ENCODE measurements around the gene CREB3L2. TPM values are rescaled to one million over a fixed set of nuclear protein-coding genes. Genes with fewer than 3 reads are reported as not detected.
A peak's percentile ranks its signal among the peaks of the same experiment; 100 is the strongest.

The CREB3L2 gene
- total RNA-seq, 1 donor from 2014 or later = 61.8 TPM

DNA sequence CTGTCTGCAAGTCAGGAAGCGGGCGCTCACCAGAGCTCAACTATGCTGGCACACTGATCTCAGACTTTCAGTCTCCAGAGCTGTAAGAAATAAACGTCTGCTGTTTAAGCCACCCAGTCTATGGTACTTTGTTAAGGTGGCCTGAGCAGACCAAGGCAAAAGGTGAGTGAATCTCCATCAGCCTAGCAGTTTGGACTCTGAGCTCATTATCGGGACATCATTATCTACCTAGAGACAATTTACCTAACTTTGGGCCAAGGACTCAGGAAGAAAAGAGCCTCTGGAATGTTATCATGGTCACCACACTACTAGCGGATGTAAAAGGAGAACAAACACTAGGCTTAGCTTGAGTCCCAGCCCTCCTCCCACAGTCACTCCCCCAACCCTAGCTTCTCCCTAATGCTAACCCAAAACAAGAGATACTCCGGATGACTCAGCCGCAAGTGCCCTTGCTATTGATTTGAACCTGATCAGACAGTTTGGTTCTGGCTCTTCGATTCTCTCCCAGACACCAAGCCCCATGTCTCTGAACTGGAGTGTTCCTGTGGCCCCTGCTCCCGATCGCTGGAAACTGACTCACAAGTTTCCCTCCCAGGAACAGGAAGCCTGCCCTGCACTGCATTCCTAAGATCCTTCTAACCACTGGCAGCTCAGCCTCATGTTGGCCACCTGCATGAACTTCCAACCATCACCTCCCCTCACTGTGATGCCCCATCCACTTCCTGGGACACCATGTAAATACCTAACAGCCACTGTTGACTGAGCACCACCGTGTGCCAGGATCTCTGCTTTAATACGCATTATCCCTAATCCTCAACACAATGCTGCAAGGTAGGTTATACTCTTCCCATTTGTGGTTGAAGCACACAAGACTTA, 34.5 kb downstream of the CREB3L2 start:
- no peaks in the 10 kb centered on the region for H3K27me3 ChIP-seq
- peaks cover 32% of the 10 kb centered on the region for H3K4me1 ChIP-seq

DNA sequence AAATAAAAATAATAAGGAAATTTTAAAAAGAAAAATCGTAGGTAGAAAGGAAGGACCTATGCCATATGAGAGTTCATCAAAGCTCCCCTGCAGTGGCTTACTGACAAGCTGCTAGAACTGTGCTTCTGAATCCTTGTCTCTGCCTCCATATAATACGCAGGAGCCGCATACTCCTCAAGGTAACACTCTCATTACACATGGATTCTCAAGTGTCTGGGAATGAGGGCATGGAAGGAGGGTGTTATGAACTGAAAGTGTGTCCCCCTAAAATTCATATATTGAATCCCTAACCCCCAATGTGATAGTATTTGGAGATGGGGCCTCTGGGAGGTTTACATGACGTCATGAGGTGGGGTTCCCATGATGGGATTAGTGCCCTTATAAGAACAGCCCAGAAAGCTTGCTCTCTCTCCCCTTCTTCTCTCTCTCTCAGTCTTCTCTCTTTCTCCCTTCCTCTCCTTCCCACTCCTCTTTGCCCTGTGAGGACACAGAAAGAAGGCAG, 35.2 kb downstream of the CREB3L2 start:
- H3K27me3 ChIP-seq = no peaks in the 10 kb centered on the region
- intact Hi-C loops (cut with DNase I) = no loop called here
- H3K27ac ChIP-seq = no peak overlapping the region
- DNase-seq = no peak
- H3K36me3 ChIP-seq = no peaks in the 10 kb centered on the region
- TF ChIP-seq, protein P1, sequence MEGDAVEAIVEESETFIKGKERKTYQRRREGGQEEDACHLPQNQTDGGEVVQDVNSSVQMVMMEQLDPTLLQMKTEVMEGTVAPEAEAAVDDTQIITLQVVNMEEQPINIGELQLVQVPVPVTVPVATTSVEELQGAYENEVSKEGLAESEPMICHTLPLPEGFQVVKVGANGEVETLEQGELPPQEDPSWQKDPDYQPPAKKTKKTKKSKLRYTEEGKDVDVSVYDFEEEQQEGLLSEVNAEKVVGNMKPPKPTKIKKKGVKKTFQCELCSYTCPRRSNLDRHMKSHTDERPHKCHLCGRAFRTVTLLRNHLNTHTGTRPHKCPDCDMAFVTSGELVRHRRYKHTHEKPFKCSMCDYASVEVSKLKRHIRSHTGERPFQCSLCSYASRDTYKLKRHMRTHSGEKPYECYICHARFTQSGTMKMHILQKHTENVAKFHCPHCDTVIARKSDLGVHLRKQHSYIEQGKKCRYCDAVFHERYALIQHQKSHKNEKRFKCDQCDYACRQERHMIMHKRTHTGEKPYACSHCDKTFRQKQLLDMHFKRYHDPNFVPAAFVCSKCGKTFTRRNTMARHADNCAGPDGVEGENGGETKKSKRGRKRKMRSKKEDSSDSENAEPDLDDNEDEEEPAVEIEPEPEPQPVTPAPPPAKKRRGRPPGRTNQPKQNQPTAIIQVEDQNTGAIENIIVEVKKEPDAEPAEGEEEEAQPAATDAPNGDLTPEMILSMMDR (IDR thresholded peaks at IDR 0.05) = no peak
- peaks cover 32% of the 10 kb centered on the region for H3K4me1 ChIP-seq
- no peak overlapping the region for H3K4me3 ChIP-seq
- ATAC-seq = no peak
- no peaks in the 10 kb centered on the region for H3K9me3 ChIP-seq

More for the DNA sequence above, 34.5 kb downstream of the CREB3L2 start:
- DNase-seq (no peak), ATAC-seq (no peak)
- Histone ChIP-seq H3K36me3 (no peaks in the 10 kb centered on the region), H3K9me3 (no peaks in the 10 kb centered on the region), H3K4me3 (no peak overlapping the region), H3K27ac (no peak overlapping the region)
- intact Hi-C loops (cut with DNase I) = no loop called here
- TF ChIP-seq, protein P1 (IDR thresholded peaks at IDR 0.05) = no peak

DNA sequence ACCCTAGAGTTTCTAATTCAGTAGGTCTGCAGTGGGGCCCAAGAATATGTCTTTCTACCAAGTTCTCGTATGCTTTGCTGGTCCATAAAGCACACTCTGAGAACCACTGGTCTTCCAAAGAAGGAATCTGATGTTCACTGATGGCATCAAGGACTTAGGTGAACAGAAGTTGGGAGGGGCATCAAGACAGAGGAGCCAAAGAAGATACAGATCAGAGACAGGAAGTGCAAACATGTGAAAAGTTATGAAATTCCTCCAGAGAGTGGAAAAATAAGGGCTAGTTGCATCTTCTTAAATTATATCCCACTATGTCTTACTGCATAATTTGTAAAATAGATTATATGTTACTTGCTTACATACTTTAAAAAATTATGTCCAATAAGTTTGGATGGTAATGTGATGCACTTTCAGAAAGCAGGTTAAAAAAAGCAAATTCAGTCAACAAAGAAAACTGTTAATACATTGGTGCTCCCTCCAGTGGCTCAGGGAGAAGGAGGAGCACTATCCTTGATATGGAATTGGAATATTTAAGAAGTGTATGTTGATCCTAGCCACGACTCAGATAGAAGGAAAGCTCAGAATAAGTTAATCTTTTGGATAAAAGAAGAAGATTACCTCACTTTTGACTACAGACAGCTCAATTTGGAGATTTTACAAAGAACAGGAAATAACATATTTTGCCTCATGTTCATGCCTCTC, 35.8 kb downstream of the CREB3L2 start:
- H3K27ac ChIP-seq = no peak overlapping the region
- TF ChIP-seq, protein P1 (IDR thresholded peaks at IDR 0.05) = no peak
- no peak overlapping the region for H3K4me3 ChIP-seq
- H3K36me3 ChIP-seq = no peaks in the 10 kb centered on the region
- peaks cover 32% of the 10 kb centered on the region for H3K4me1 ChIP-seq
- intact Hi-C loops (cut with DNase I) = no loop called here
- DNase-seq (no peak), ATAC-seq (no peak)
- H3K9me3 ChIP-seq = no peaks in the 10 kb centered on the region
- H3K27me3 ChIP-seq = no peaks in the 10 kb centered on the region

DNA sequence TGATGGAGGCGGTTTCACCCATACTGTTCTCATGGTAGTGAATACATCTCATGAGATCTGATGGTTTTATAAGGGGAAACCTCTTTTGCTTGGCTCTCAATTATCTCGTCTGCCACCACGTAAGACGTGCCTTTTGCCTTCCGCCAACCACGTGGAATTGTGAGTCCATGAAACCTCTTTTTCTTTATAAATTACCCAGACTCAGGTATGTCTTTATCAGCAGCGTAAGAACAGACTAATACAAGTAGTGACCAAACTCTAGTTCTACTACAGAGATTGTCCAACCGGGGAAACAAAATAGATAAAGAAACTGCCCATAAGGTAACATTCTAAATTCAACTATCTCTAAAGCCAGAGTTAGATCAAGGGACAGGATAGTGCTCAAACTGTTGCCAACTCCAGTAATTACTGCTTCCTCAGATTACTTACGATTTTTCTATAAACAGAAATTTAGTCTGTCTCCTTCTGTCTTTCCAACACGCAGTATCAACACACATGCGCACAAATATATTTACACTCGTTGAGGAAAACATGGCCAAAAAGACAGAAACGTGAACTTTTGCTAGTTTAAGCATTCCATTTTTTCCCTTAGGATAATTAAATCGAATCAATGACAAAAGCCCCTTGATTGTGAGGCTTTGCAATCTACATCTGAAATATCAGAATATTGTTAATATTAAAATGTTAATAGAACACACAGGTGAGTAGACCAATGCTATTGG, 36.9 kb downstream of the CREB3L2 start:
- Histone ChIP-seq H3K4me1 (peaks cover 21% of the 10 kb centered on the region), H3K4me3 (no peak overlapping the region), H3K9me3 (no peaks in the 10 kb centered on the region), H3K27ac (no peak overlapping the region), H3K27me3 (no peaks in the 10 kb centered on the region), H3K36me3 (no peaks in the 10 kb centered on the region)
- TF ChIP-seq, protein P1 (IDR thresholded peaks at IDR 0.05) = no peak
- DNase-seq = no peak
- intact Hi-C loops (cut with DNase I) = no loop called here
- ATAC-seq = no peak

DNA sequence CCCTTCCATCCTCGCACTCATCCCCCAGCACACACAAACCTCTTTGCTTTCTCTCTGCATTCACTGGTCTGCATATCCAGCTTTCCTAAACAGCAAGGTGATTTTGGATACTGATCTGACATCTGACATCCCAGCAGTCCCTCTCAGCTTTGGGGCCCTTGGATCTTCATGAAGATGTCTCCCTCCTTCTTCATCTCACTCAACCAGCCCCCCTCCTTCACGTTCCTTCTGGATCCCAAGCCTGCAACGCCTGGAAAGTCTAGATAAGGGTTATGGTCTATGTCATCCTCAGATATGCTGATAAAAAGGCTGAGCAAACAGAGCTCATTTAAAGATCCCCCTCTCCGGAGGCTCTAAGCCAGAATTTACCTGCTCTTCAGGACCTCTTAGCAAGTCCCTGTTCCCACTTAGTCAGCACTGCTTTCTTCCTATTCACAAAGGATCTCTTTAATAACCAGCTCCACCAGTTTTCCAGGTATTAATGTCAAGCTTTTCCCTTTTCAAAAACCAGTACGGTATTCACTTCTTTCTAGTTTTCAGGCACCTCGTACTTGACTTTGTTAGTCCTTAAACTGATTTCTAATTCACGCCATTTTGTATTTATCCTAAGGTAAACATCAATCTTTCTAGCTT, 38.9 kb downstream of the CREB3L2 start:
- no peak for DNase-seq
- intact Hi-C loops (cut with DNase I) = no loop called here
- Histone ChIP-seq H3K9me3 (no peaks in the 10 kb centered on the region), H3K27me3 (no peaks in the 10 kb centered on the region), H3K27ac (no peak overlapping the region), H3K36me3 (no peaks in the 10 kb centered on the region), H3K4me1 (peaks cover 28% of the 10 kb centered on the region), H3K4me3 (no peak overlapping the region)
- TF ChIP-seq, protein P1 (IDR thresholded peaks at IDR 0.05) = no peak
- peak; percentile 45 for ATAC-seq
